Body of pancreas (tissue), 4 donors: ENCODE measurements around the gene C9orf43.

Source experiments
- CTCF ChIP-seq, 7 experiments: fragments of 450-650 bp in 4 of 7; fragments of 200-600 bp in 3 of 7; sonication (generic) in 3 of 7; IDR thresholded peaks; one replicate each; pipeline ENCODE4 v1.5.1; 2016 to 2019; ENCODE audit warnings: antibody characterized with exemption in 7 of 7
- POLR2A ChIP-seq, 3 donors: fragments of 450-650 bp; IDR thresholded peaks; one replicate each; pipeline ENCODE4 v1.6.1; 2016; ENCODE audit warnings: antibody characterized with exemption in 3 of 3, mild to moderate bottlenecking in 2 of 3

DNA sequence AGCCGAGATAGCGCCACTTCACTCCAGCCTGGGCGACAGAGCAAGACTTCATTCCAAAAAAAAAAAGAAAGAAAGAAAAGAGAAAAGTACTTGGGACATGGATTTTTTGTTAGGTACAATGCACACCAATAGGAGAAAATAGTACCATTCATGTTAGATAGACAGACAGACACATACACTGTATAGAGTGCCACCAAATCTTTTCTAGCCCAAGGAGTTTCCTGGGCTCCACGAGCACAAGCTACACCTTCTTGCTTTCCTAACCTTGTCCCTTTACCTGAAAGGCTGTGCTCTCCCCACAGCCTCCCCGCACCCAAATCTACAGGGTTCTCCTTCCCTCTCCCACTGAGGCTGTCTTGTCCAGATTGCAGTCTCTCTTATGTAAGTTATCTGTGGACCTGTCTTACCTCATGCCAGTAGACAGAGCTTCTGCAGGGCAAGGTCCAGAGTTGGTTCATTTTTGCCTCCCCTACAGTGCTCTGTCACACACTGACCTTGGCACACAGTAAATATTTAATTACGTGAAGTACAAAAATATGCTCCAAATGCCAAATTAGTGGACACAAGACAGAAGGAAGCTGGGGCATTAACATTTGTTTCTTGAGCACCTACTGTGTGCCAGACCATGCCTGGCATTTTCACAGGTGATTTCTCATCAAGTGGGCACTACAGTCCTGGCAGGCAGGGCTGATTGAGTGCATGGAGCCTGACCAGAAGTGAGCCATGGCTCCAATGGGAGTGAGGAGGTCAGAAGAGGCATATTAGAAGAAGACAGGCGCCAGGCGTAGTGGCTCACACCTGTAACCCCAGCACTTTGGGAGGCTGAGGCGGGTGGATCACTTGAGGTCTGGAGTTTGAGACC is 15.3 kb upstream of the C9orf43 start:
- TF ChIP-seq POLR2A (IDR thresholded peaks at IDR 0.05) (no peak), CTCF (IDR thresholded peaks at IDR 0.05) (no peak)
